ENCODE measurements around the gene AADACL2.

- TF ChIP-seq CTCF (IDR thresholded peaks at IDR 0.05; ENCODE audit: insufficient read depth, low read length) (no peak), REST (IDR thresholded peaks at IDR 0.05; ENCODE audit: insufficient replicate concordance, low read depth) (no peak), POLR2AphosphoS5 (IDR thresholded peaks at IDR 0.05; ENCODE audit: low read depth) (no peak), GABPA (IDR thresholded peaks at IDR 0.05; ENCODE audit: low read depth) (no peak), SPI1 (IDR thresholded peaks at IDR 0.05; ENCODE audit: borderline replicate concordance, low read depth) (no peak)
These were observed 59.9 kb downstream of the AADACL2 start for GRCh38 chr3:151793636-151794035.
